HEK293 (cell line): ENCODE results near the gene NR2F1-AS1.
"Not testable (repeated sequence)": the region's sequence is repeated elsewhere in the genome, so short reads cannot be mapped to it uniquely, and the experiment has no call there.

Experiments used
- ZNF670 ChIP-seq: fragments of 450-650 bp; formaldehyde crosslinking; IDR thresholded peaks from 2 replicates; pipeline ENCODE4 v1.5.1; 2016; ENCODE audit warnings: missing biosample characterization, missing genetic modification characterization, low read depth
- ZNF768 ChIP-seq: fragments of 450-650 bp; formaldehyde crosslinking; IDR thresholded peaks from 2 replicates; pipeline ENCODE4 v1.5.1; 2018; ENCODE audit warnings: missing biosample characterization, mild to moderate bottlenecking, missing genetic modification characterization
- ZNF791 ChIP-seq: fragments of 450-650 bp; formaldehyde crosslinking; IDR thresholded peaks from 2 replicates; pipeline ENCODE4 v1.5.1; 2016; ENCODE audit warnings: missing biosample characterization, missing genetic modification characterization
- TF ChIP-seq, protein P1 (sequence below): fragments of 450-650 bp; formaldehyde crosslinking; IDR thresholded peaks from 2 replicates; pipeline ENCODE4 v1.5.1; 2016; ENCODE audit warnings: missing biosample characterization, missing genetic modification characterization
- TF ChIP-seq, protein P2 (sequence below): fragments of 450-650 bp; formaldehyde crosslinking; IDR thresholded peaks from 2 replicates; pipeline ENCODE4 v1.5.1; 2016; ENCODE audit warnings: missing biosample characterization, missing genetic modification characterization, borderline replicate concordance

DNA sequence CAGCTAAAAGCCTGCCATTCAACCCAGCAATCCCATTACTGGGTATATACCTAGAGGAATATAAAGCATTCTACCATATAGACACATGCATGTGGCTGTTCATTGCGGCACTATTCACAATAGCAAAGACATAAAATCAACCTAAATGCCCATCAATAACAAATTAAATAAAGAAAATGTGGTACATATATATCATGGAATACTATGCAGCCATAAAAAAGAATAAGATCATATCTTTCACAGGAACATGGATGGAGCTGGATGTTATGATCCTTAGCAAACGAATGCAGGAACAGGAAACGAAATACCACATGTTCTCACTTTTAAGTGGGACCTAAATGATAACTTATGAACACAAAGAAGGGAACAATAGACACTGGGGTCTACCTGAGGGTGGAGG is 59.2 kb downstream of the NR2F1-AS1 start:
- TF ChIP-seq, protein P1, sequence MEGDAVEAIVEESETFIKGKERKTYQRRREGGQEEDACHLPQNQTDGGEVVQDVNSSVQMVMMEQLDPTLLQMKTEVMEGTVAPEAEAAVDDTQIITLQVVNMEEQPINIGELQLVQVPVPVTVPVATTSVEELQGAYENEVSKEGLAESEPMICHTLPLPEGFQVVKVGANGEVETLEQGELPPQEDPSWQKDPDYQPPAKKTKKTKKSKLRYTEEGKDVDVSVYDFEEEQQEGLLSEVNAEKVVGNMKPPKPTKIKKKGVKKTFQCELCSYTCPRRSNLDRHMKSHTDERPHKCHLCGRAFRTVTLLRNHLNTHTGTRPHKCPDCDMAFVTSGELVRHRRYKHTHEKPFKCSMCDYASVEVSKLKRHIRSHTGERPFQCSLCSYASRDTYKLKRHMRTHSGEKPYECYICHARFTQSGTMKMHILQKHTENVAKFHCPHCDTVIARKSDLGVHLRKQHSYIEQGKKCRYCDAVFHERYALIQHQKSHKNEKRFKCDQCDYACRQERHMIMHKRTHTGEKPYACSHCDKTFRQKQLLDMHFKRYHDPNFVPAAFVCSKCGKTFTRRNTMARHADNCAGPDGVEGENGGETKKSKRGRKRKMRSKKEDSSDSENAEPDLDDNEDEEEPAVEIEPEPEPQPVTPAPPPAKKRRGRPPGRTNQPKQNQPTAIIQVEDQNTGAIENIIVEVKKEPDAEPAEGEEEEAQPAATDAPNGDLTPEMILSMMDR, result not testable (repeated sequence)
- TF ChIP-seq ZNF670 (tag by site-specific recombination); ZNF768 (tag by site-specific recombination); ZNF791: not testable (repeated sequence)
- TF ChIP-seq, protein P2, sequence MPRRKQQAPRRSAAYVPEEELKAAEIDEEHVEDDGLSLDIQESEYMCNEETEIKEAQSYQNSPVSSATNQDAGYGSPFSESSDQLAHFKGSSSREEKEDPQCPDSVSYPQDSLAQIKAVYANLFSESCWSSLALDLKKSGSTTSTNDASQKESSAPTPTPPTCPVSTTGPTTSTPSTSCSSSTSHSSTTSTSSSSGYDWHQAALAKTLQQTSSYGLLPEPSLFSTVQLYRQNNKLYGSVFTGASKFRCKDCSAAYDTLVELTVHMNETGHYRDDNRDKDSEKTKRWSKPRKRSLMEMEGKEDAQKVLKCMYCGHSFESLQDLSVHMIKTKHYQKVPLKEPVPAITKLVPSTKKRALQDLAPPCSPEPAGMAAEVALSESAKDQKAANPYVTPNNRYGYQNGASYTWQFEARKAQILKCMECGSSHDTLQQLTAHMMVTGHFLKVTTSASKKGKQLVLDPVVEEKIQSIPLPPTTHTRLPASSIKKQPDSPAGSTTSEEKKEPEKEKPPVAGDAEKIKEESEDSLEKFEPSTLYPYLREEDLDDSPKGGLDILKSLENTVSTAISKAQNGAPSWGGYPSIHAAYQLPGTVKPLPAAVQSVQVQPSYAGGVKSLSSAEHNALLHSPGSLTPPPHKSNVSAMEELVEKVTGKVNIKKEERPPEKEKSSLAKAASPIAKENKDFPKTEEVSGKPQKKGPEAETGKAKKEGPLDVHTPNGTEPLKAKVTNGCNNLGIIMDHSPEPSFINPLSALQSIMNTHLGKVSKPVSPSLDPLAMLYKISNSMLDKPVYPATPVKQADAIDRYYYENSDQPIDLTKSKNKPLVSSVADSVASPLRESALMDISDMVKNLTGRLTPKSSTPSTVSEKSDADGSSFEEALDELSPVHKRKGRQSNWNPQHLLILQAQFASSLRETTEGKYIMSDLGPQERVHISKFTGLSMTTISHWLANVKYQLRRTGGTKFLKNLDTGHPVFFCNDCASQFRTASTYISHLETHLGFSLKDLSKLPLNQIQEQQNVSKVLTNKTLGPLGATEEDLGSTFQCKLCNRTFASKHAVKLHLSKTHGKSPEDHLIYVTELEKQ (tag by site-specific recombination), result not testable (repeated sequence)
